Lower leg skin (tissue), 4 donors: Measurements from ENCODE around the gene CASK. TPM values are rescaled to one million over a fixed set of nuclear protein-coding genes. Genes with fewer than 3 reads are reported as not detected.

ENCODE experiments used
- DNase-seq, 2 donors: peaks; one replicate each; pipeline ENCODE4 v3.0.0-alpha.2; 2019; ENCODE audit warnings: low spot score in 2 of 2
- H3K4me3 ChIP-seq: fragments of 200-600 bp; sonication (generic); 2 replicates; pipeline ENCODE4 v1.5.1; 2017; ENCODE audit warnings: mild to moderate bottlenecking, low read depth; ENCODE audit not compliant: poor library complexity, severe bottlenecking
- CTCF ChIP-seq, 3 donors: fragments of 450-650 bp; IDR thresholded peaks; one replicate each; pipeline ENCODE4 v1.5.1; 2016; ENCODE audit warnings: antibody characterized with exemption in 3 of 3, mild to moderate bottlenecking in 3 of 3, moderate library complexity in 2 of 3
- POLR2A ChIP-seq, 2 donors: fragments of 450-650 bp; IDR thresholded peaks; one replicate each; pipeline ENCODE4 v1.6.1; 2016 to 2017; ENCODE audit warnings: antibody characterized with exemption in 2 of 2, mild to moderate bottlenecking in 1 of 2, moderate library complexity in 1 of 2
- WGBS, 2 donors: methylation state at CpG; one replicate each; pipeline ENCODE4 v1.1.5; 2018; 5-methylcytosine and 5-hydroxymethylcytosine counted together
- intact Hi-C: fragments of 100-400 bp; cut with DNase I; formaldehyde crosslinking; loops from one replicate; pipeline ENCODE4 v1.15.0; 2023; ENCODE audit warnings: low total_unique reads
- total RNA-seq, 4 donors: library from RNA; depleted of rRNA; stranded (reverse); fragments of >200 nt; gene quantifications; one replicate each; pipeline ENCODE4 v1.1.0, GENCODE V29; 2016

Gene CASK
- total RNA-seq: 10 to 100 TPM; 22.7 to 43.2 (median 26.8) TPM

- TF ChIP-seq CTCF (IDR thresholded peaks at IDR 0.05): no peak
- TF ChIP-seq POLR2A (IDR thresholded peaks at IDR 0.05): no peak
- intact Hi-C loops: no loop called here
- 0 to 43% methylated on average over 12 to 40 of the region's 123 CpGs for WGBS, 2 donors
- peak; percentile 86 to 97 for DNase-seq
- peak within 1 kb of the TSS; percentile 45 for H3K4me3 ChIP-seq
Observed at GRCh38 chrX:41923211-41923977, at the start of gene CASK. Gene CASK (minus strand): TSS chrX:41923554. CDS start chrX:41922988, 566 bp downstream.

GRCh38 chrX:41971346-41971745 lies 48.0 kb upstream of the CASK start:
- no peak for DNase-seq
- intact Hi-C loops: no loop called here

GRCh38 chrX:41970419-41970818 lies 47.1 kb upstream of the CASK start:
- TF ChIP-seq POLR2A (IDR thresholded peaks at IDR 0.05) (no peak), CTCF (IDR thresholded peaks at IDR 0.05) (no peak)
- intact Hi-C loops: no loop called here
- H3K4me3 ChIP-seq: no peak overlapping the region
- no peak for DNase-seq

More at GRCh38 chrX:41971346-41971745, 48.0 kb upstream of the CASK start:
- 50 to 58% methylated on average over 1 to 3 of the region's 3 CpGs for WGBS, 2 donors
- TF ChIP-seq CTCF (IDR thresholded peaks at IDR 0.05) (no peak), POLR2A (IDR thresholded peaks at IDR 0.05) (no peak)
- H3K4me3 ChIP-seq: no peak overlapping the region

GRCh38 chrX:41963348-41963747 lies 40.0 kb upstream of the CASK start:
- no peak for TF ChIP-seq CTCF (IDR thresholded peaks at IDR 0.05)
- TF ChIP-seq POLR2A (IDR thresholded peaks at IDR 0.05): no peak
- 34 to 65% methylated on average over 3 of the region's 3 CpGs for WGBS, 2 donors

GRCh38 chrX:41960142-41960541 lies 36.8 kb upstream of the CASK start:
- 54 to 64% methylated on average over 2 of the region's 2 CpGs for WGBS, 2 donors

More at GRCh38 chrX:41963348-41963747, 40.0 kb upstream of the CASK start:
- no peak overlapping the region for H3K4me3 ChIP-seq
- intact Hi-C loops: no loop called here
- no peak for DNase-seq

More at GRCh38 chrX:41960142-41960541, 36.8 kb upstream of the CASK start:
- H3K4me3 ChIP-seq: no peak overlapping the region
- DNase-seq: no peak
- TF ChIP-seq CTCF (IDR thresholded peaks at IDR 0.05) (no peak), POLR2A (IDR thresholded peaks at IDR 0.05) (no peak)
- intact Hi-C loops: no loop called here
